ENCODE results near the gene GPD1.

GPD1 gene

GRCh38 chr12:50090391-50090790, 13.4 kb upstream of the GPD1 start:
- no peak overlapping the region for H3K27ac ChIP-seq

DNA sequence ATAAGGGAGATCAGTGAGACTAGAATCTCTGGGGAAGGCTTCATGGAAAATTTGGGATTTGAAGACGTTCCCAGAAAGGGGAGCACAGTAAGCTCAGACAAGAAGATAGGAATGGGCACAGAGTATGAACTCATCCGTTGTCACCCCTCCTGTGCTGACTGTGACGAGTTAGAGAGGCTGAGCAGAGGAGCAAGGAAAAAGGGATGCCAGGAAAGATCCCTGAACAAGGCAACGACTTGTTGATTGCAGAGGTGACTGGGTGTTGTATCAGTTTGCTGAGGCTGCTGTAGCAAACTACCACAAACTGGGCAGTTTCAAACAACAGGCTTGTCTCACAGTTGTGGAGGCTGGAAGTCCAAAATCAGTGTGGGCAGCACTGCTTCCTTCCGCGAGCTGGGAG, 5.9 kb upstream of the GPD1 start:
- no peak overlapping the region for H3K27ac ChIP-seq
- no peak overlapping the region for H3K4me3 ChIP-seq

More at GRCh38 chr12:50090391-50090790, 13.4 kb upstream of the GPD1 start:
- no peak overlapping the region for H3K4me3 ChIP-seq

DNA sequence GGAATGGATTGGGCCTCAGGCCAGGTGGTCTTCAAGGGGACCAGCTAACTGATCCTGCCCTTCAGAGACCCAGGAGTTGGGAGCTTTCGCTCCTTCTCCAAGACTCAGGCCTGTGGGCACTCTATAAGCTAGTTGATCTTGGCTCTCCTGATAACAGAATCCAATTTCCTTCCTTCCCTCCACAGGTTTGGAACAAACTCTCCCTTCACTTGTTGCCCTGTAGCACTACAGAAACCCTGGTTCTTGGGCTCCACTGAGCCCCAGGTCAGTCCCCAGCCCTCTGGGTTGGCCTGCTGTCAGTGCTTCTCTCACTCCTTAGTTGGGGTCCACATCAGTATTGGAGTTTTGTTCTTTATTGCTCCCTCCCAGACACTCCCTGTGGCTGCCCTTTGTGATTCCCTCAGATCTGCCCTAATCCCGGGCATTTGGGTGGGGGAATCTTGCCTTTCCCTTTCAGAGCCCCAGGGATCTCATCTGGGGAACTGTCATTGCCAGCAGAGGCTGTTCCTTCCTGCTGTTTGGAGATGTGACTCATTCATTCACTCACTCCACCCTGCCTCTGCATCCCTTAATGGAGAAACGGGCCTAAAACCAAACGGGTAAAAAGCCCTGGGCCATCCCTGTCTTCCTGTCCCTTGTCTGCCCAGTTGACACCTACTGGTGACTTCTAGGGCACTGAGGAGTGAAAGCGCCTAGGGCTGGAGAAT, 4.4 kb upstream of the GPD1 start:
- Histone ChIP-seq H3K27ac (peak overlapping the region in 8 of 21 experiments; percentile 13 to 68 (median 44)), H3K4me3 (no peak overlapping the region)

DNA sequence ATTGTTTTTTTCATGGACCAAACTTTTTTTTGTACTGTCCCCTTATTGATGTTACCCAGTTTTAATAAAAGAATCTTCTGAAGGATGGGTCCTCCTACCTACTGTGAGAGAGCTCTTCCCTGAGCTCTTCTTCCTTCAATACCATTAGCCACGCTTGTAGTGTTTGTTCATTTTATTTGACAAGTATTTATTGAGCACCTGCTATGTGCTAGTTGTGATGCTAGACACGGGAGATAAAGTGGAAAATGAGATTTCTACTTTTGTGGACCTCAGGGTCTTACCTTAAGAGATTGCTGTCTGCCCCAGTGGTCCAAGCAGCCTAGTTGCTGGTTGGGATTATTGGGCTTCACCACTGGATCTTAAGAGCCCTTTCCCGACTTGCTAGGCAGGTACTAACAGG, 3.2 kb upstream of the GPD1 start:
- Histone ChIP-seq H3K27ac (peak overlapping the region in 2 of 21 experiments; percentile 13 to 53), H3K4me3 (no peak overlapping the region)

- Histone ChIP-seq H3K27ac (no peak overlapping the region), H3K4me3 (no peak overlapping the region)
Measured at GRCh38 chr12:50101663-50102062, 2.1 kb upstream of the GPD1 start.

DNA sequence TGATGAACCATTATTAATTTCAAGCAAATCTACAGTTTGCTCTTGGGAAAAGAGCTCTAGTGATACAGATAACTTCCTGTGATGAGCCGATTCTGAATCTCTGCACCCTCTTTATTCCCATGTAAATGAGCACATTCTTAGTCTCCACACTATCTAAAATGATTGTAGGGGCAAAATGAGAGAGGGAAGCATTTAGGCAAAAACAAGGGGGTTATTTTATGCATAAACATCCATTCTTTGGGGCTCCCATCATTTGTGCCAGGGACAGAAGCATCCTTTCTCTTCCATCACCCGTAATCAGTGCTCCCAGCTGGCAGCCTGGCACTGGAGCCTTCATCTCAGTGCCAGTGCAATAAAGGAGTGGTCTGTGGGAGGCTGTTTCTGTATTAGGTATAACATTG, 1.7 kb upstream of the GPD1 start:
- Histone ChIP-seq H3K4me3 (no peak overlapping the region), H3K27ac (no peak overlapping the region)

DNA sequence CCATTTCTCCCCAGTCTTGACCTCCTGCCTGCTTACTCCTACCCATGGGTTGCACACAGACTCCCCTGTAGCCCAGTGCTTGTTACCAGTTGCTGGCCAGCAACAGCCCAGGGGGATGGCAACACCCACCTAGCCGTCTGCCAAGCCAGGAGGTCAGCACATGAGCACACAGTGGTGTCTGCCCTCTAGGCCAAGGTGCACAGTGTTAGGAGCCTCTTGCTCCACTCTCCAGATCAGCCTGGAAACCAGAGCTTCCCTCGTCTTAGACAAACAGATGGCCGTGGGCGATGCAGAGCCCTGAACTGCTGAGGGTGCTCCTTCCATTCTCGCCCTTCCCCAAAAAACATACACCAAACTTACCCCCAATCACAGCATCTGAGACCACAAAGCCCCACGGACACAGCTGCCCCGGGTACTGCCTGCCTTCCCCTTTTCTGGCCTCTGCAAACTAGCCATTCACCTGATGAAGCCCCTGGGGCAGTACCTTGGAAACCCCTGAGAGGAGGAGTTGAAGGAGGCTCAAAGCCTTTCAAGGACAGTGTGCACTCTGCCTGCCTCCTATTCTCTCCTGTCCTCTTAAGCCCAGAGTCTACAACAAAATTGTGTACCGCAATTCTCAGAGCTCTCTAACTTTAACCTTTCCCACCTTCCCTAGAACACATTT, 1.0 kb upstream of the GPD1 start:
- Histone ChIP-seq H3K4me3 (no peak overlapping the region), H3K27ac (no peak overlapping the region)

GRCh38 chr12:50103351-50103750, 457 bp upstream of the GPD1 start:
- no peak overlapping the region for H3K4me3 ChIP-seq
- H3K27ac ChIP-seq = peak overlapping the region in 5 of 21 experiments; percentile 0 to 33 (median 11)

DNA sequence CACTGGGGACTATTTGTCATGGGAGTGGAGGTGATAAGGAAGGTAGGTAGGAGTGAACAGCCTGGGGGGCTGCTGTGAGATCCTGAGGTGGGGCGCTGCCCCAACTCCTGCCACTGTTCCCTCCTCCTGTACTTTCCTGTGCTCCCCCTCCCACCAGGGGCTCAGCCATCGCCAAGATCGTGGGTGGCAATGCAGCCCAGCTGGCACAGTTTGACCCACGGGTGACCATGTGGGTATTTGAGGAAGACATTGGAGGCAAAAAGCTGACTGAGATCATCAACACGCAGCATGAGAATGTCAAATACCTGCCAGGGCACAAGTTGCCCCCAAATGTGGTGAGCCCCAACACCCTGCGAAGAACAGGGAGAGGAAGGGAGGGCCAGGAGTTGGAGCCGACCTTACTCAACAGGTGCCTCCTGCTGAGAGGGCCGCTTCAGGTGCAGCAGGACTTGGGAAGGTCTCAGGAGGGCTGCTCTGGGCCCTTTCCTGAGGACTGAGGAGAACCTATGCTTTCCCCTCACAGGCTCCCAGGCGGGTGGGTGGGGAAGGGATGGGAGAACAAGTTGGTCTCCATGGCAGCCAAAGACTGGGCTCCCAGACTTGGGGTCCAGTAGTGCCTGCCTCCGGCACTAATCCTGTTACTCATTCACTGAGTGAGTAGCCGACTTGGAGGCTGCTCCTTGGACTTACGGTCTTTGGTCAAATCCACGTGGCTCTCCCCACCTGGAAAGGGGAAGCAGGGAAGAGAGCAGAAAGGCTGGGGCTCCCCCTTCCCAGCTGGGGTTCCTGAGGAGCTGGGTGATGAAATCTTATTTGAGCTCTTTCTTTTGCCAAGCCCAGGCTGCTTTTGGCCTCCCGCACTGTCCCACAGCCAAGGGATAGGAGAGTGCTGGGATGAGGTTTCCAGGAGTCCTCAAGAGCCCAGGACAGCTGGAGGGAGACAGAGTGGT, 884 bp downstream of the GPD1 start:
- Histone ChIP-seq H3K4me3 (peak overlapping the region in 1 of 7 experiments; percentile 4), H3K27ac (peak overlapping the region in 2 of 21 experiments; percentile 16 to 39)

GRCh38 chr12:50105913-50106450, 2.2 kb downstream of the GPD1 start:
- Histone ChIP-seq H3K27ac (no peak overlapping the region), H3K4me3 (no peak overlapping the region)

DNA sequence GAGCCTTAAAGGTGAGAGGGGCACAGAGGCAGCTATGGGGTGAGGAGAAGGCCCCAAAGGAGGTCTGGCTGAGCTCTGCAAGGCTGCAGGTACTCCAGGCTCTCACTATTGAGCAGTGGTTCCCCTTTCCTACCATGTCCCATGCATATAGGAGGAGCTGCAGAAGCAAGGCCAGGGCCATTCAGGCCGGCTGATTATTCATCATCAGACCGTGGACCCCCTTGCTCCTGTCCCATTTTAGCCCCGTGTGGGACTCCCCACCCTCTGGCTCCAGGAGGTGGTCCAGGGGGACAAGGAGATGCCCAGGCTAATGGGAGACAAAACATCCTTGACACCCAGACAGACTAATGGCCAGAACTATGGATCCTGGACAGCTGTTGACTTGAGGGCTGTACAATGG, 3.1 kb downstream of the GPD1 start:
- H3K4me3 ChIP-seq = no peak overlapping the region
- no peak overlapping the region for H3K27ac ChIP-seq

DNA sequence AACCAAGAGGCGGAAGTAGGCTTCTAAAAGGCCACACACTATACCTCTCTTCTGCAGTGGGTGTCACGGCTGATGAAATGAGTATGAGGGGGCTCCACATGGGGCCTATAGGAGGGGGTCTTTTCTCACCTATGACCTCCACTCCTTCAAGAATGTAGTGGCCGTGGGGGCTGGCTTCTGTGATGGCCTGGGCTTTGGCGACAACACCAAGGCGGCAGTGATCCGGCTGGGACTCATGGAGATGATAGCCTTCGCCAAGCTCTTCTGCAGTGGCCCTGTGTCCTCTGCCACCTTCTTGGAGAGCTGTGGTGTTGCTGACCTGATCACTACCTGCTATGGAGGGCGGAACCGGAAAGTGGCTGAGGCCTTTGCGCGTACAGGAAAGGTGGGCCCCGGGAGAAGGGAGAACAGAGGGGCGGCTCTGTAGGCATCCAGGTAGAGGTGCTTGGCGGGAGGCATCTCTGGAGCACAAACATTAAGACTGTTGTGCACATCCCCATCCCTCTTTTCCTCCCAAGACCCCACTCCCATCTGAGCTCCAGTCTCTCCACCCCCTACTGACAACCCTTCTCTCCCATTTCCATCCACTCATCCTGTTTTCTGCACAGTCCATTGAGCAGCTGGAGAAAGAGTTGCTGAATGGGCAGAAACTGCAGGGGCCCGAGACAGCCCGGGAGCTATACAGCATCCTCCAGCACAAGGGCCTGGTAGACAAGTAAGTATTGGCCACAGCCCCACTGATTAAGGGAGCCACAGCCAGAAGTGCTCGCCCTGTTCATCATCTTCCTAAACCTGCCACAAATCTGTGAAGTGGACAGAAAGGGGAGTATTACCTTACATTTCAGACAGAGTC, 3.8 kb downstream of the GPD1 start:
- H3K27ac ChIP-seq = no peak overlapping the region
- H3K4me3 ChIP-seq = no peak overlapping the region

GRCh38 chr12:50109319-50109718, 5.5 kb downstream of the GPD1 start:
- H3K4me3 ChIP-seq = no peak overlapping the region
- peak overlapping the region in 13 of 21 experiments; percentile 13 to 93 (median 73) for H3K27ac ChIP-seq

GRCh38 chr12:50110127-50110761, 6.4 kb downstream of the GPD1 start:
- Histone ChIP-seq H3K4me3 (no peak overlapping the region), H3K27ac (peak overlapping the region in 20 of 21 experiments; percentile 5 to 93 (median 64))

GRCh38 chr12:50110762-50111351, 7.0 kb downstream of the GPD1 start:
- Histone ChIP-seq H3K4me3 (peak overlapping the region in 3 of 7 experiments; percentile 8 to 75 (median 21)), H3K27ac (peak overlapping the region in 20 of 21 experiments; percentile 5 to 93 (median 64))

- Histone ChIP-seq H3K4me3 (peak overlapping the region in 5 of 7 experiments; percentile 8 to 91 (median 24)), H3K27ac (peak overlapping the region in 20 of 21 experiments; percentile 5 to 93 (median 58))
Measured at GRCh38 chr12:50111395-50111692, 7.5 kb downstream of the GPD1 start.

GRCh38 chr12:50111693-50112455, 8.1 kb downstream of the GPD1 start, which contains the start of gene COX14:
COX14 (plus strand) TSS chr12:50112236; CDS start chr12:50120044, 7,808 bp downstream.
- H3K27ac ChIP-seq = peak within 1 kb of the TSS; percentile 57 to 97 (median 90)
- peak within 1 kb of the TSS; percentile 74 to 96 (median 90) for H3K4me3 ChIP-seq
